M059J (cell line): ENCODE results near the gene ADAMTS17. TPM values are rescaled to one million over a fixed set of nuclear protein-coding genes. Genes with fewer than 3 reads are reported as not detected.

Experiments used
- DNase-seq: peaks from one replicate; pipeline ENCODE4 v3.0.0-alpha.2; 2012; ENCODE audit warnings: low read depth
- total RNA-seq: library from RNA; depleted of rRNA; stranded (reverse); fragments of >200 nt; shearing (Covaris generic); gene quantifications from 2 replicates; pipeline ENCODE4 v1.2.3, GENCODE V29; 2014; rRNA removed

Gene ADAMTS17
- 0.02 TPM in 1 of 2 replicates, not detected in the other for total RNA-seq

DNA sequence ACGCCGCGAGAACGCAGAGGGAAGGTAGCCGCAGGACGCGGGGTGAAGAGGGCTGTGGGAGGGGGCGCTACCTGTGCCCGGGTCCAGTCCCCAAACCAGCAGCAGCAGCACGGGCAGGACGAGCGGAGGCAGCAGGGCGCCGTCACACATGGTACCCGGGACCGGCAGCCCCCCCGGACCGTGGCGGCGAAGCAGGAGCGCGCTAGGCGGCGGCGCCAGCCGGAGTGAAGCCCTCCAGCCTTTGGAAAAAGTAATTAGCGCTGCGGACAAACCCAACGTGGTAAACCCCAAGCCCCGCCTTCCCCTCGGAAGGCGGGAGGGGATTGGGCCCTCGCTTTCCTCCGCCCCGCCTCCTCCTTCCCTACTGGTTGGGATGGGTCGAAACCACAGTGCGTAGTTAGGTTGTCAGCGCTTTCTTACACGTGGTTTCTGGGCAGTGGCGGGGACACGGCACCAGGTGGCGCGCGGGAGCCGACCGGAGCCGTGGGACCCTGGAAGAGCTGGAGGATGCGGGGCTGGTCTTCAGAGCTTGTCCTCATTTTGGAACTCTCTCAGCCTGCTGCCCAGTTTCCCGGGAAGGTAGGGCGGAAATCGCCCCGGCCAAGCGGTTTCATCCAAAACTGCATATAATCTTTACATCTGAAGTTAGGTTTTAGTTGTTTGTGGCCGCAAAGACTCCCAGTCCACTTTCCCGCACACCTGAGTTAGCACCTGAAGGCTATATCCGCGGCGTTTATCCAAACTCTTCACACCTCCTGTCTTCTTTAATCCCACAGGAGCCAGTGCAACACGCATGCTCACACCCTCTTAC is at the start of gene ADAMTS17:
Gene ADAMTS17 (minus strand): TSS at position 226 of the 811 bp plus-strand sequence. CDS start 76 bp downstream, at position 150.
- DNase-seq, result no peak

DNA sequence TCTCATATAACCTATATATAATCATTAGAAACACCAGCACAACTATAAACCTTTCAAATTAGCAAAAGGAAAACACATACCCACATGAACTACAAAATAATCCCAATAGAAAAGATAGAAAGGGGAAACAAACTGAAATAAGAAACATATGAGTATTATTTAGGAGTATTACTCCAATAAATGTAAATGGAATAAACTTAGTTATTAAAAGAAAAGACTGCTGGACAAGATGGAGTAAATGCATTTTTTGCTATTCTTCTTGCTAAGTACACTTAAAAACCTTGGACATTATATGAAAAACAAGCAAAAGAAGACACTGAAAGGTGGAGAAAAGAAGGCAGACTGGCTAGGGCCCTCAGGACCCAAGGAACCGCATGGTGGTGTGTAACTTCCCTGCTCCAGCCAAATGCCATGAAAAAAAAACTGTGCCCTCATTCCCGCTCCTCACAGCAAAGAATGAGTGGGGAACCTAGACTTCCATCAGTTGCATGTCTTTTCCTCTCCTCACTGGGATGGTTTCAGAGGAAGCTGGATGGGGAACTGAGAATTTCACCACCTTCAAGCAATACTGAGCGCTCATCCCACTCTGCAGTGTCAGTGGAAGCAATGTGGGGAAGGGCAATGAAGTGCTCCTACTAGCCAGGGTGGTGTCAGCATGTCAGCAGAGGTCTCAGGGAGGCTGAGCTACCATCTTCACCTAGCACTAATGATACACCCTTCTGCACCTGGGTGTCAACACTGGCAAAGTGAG is 43.7 kb upstream of the ADAMTS17 start:
- no peak for DNase-seq

DNA sequence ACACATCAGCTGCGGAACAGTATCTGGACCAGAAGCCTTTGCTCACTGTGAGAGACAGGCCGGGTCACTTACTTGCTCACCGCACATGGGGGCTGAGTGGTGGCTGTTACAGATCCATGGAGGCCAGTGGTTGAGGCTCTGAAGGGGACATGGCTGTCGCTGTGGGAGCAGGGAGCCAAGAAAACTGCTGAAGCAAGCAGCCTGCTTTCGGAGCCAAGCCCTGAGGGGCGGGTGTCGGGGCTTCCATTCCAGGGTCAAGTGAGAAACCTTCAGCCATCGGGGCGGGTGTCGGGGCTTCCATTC is 42.3 kb upstream of the ADAMTS17 start:
- DNase-seq, result no peak

DNA sequence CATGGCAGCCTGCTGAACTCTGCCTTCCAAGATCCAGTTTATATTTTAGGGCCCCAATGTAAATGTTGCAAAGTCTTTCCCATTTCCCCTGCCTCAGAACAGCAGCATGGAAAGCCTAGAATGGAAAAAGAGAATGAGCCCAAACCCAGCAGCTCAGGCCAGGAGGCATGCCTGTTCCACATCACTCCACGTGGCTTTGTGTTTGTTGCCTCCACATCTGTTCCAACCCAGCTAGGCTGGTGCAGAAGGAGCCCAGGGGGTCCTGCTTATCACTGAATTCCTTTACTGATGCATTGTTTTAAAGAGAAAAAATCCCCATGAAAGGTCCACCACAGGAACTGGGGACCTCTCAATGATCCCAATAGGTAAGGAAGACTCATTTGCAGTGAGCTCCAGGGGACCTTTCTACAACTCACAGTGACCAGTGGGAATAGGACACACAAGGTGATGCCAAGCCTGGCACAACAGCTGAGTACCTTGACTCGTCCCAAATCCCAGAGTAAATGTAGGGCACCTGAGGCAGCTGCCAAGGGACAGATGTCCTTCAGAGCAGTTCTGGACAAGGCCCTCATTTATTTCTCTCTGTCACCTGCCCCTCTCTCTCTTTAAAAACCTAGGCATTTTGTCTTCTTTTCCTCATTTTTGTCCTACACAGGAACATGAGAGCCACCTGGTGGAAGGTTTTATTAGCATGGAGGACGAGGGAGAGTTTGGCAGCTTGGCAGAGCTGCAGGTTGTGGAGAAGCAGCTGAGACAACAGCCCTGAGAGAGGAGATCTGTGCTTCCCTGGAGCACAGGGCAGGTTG is 41.7 kb upstream of the ADAMTS17 start:
- DNase-seq, result peak; percentile 20

DNA sequence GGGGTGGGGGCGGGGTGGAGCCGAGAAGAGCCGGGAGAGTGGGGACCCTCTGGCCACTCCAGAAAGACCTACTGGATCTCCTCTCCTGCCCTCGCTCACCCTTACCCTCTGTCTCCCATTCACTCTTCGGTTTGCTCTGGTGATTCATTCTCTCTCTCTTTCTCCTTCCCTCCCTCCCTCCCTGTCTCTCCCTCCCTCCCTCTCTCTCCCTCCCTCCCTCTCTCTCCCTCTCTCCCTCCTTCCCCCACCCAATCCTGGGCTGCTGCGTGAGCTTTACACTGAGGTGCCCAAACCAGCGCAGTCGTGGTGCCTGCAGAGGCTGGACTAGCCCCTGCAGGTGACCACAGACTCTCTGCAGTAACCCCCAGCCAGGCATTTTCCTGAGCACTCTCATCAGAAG is 32.2 kb upstream of the ADAMTS17 start:
- DNase-seq, result no peak

GRCh38 chr15:100373120-100373896 is 31.5 kb upstream of the ADAMTS17 start:
- no peak for DNase-seq

DNA sequence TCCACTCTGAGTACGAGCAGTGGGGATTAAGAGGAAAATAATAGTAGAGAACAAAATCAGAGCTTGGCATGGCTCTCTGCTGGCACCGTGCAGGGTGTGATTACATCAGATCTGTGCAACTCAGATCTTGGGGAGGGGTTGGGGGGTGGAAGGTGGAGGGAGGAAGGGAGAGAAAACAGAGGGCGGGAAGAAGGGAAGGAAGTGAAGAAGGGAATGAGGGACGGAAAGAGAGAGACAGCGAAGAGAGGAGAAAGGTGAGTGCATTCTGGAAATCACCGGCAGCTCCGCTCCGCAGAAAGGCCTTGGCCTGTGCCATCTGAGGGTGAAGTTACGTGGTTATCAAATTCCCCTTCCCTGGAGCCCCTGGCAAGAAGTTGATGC is 31.0 kb upstream of the ADAMTS17 start:
- DNase-seq, result no peak

DNA sequence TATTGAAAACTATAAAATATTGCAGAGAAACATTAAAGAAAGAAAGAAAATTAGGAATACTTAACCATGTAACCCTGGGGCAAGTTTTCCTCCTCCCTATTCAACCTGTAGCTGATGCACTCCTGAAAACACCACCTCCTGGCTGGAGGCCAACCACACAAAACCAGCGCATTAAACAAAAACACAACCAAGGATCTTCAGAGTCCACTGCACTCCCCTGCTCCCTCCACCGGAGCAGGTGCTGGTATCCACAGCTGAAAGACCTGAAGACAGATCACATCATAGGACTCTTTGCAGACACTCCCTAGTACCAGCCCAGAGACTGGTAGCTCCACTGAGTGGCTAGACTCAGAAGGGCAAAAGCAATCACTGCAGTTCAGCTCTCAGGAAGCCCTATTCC is 13.6 kb upstream of the ADAMTS17 start:
- no peak for DNase-seq

- DNase-seq, result no peak
These were observed 11.7 kb upstream of the ADAMTS17 start for GRCh38 chr15:100353449-100353848.

DNA sequence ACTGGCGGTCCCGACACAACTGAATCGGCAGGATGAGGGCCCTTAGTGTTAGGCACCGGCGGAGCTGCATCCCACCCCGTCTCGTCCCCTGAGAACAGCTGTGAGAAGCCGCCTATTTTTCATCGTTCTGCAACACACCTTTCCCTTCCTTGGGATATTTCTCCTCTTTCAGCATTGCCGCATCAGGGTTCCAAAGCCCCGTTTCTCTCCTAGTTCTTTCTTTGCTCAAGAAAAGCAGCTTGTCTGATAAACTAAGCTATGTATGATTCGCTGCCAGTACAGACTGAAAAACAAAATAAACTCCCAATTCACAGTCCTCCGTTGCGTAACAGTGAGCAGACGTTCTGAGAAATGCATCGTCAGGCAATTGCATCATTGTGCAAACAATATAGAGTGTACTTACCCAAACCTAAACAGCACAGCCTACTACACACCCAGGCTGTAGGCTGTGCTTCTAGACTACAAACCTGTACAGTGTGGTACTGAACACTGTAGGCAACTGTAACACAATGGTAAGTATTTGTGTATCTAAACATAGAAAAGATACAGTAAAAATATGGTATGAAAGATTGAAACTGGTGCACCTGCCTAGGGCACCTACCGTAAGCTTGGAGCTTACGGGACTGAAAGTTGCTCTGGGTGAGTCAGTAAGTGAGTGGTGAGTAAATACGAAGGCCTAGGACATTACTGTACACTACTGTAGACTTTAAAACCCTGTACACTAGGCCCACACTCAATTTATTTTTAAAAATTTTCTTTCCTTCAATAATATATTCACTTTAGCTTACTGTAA is 8.9 kb upstream of the ADAMTS17 start:
- DNase-seq, result no peak

DNA sequence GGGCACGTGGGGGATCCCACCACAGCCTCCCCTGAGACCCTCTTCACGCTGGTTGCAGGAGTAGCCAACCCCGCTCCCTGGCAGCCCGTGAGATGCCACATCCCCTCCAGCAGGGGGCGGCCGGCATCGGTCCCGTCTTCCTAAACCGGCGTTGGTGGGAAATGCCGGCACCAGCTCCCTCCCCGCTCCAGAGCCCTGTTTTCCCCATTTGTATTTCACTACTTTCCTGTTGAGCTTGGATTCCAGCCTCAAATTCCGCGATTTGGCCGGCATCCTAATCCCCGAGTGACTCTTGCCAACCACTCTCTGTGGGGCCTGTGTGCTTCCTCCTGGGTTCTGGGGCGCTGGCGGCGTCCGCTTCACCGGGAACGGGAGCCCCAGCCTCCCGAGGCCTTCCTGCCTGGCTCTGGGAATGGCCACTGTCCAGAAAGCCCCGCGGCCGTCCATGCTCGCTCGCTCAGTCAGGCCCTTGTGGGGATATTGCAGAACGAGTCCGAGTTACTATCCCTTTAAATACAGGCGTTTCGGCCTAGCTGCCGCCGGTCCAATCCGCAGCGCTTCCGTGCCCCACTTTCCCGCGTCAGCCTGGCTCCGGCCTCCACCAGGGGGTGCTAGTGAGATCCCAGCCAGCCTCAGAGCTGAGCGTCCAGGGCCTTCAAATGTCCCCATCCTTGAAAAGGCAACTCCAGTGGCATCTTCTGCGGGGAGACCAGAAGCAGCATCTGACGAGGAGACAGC is 8.1 kb upstream of the ADAMTS17 start:
- DNase-seq, result peak; percentile 7

DNA sequence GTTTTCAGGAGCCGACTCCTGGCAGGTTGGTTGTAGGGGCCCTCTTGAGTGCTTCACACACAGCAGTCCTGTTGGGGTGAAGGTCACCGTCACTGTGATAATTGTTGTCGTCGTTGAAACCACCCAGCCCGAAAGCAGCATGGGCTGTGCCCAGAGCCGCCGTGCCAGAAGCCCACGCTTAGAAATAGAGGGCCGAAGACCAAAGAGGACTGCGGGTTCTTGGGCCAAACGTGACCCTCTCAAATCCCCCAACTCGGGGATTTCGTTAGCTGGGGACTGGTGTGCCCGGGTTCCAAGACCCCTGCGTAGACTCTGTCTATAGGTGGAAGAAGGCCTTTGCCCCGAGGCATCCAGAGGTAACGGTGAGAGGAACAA is 7.5 kb upstream of the ADAMTS17 start:
- DNase-seq, result no peak

DNA sequence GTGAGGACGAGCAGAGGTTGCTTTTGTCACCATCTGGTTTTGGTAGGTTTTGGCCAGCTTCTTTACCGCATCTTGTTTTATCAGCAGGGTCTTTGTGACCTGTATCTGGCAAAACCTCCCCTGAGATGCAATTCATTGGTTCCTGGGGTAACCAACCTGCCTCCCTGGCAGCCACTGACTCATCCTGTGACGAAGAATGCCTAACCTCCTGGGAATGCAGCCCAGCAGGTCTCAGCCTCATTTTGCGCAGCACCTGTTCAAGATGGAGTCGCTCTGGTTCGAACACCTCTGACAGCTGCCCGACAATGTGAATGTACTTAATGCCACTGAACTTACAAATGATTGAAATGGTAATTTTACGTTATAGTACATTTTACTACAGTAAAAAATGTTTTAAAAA is 6.8 kb upstream of the ADAMTS17 start:
- peak; percentile 36 for DNase-seq

GRCh38 chr15:100346866-100347512 is 5.2 kb upstream of the ADAMTS17 start:
- no peak for DNase-seq

GRCh38 chr15:100345438-100345837 is 3.7 kb upstream of the ADAMTS17 start:
- DNase-seq, result no peak

GRCh38 chr15:100343251-100343650 is 1.5 kb upstream of the ADAMTS17 start:
- DNase-seq, result no peak

GRCh38 chr15:100341239-100341749 is 481 bp downstream of the ADAMTS17 start:
- DNase-seq, result no peak

- no peak for DNase-seq
These were observed 995 bp downstream of the ADAMTS17 start for GRCh38 chr15:100340721-100341238.

GRCh38 chr15:100339999-100340398 is 1.8 kb downstream of the ADAMTS17 start:
- no peak for DNase-seq
